ENCODE results near the gene ZNF79.

DNA sequence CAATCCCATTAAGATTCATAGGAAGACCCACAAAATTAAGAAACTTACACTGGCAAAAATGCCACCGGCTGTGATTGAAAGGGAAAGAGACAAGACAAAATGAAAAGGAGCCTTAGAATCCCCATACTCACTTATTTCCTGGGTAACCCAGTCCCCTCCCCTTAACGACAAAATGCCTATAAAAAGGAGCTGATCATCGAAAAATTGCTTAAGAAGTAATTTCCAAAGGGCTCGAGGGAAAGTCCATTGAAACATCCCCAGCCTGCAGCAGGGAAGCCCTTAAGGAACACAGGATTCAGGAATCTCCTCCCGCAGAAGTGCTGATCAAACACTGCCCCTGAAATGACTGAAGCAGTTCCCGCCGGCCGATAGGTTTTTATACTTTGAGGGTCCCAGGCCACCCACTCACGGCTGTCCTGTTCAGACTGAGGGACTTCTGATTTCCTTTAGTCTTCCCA, 677 bp upstream of the ZNF79 start:
- TF ChIP-seq, protein P1, sequence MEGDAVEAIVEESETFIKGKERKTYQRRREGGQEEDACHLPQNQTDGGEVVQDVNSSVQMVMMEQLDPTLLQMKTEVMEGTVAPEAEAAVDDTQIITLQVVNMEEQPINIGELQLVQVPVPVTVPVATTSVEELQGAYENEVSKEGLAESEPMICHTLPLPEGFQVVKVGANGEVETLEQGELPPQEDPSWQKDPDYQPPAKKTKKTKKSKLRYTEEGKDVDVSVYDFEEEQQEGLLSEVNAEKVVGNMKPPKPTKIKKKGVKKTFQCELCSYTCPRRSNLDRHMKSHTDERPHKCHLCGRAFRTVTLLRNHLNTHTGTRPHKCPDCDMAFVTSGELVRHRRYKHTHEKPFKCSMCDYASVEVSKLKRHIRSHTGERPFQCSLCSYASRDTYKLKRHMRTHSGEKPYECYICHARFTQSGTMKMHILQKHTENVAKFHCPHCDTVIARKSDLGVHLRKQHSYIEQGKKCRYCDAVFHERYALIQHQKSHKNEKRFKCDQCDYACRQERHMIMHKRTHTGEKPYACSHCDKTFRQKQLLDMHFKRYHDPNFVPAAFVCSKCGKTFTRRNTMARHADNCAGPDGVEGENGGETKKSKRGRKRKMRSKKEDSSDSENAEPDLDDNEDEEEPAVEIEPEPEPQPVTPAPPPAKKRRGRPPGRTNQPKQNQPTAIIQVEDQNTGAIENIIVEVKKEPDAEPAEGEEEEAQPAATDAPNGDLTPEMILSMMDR (IDR thresholded peaks at IDR 0.05), result no peak
- TF ChIP-seq POLR2AphosphoS5 (IDR thresholded peaks at IDR 0.05) (no peak), EP300 (IDR thresholded peaks at IDR 0.05) (no peak), POLR2A (IDR thresholded peaks at IDR 0.05) (no peak)
